Vagina (tissue), 2 donors: ENCODE measurements around the gene TP53I11. TPM values are rescaled to one million over a fixed set of nuclear protein-coding genes. Genes with fewer than 3 reads are reported as not detected.

Experiments used
- DNase-seq, 2 donors: peaks; one replicate each; pipeline ENCODE4 v3.0.0-alpha.2; 2017; ENCODE audit errors: extremely low spot score in 2 of 2
- H3K27ac ChIP-seq: fragments of 200-600 bp; sonication (generic); one replicate; pipeline ENCODE4 v1.5.1; 2019
- H3K27me3 ChIP-seq: fragments of 200-600 bp; sonication (generic); one replicate; pipeline ENCODE4 v1.5.1; 2019
- H3K36me3 ChIP-seq, 2 donors: fragments of 200-600 bp; sonication (generic); one replicate each; pipeline ENCODE4 v1.5.1; 2017 to 2019
- H3K4me1 ChIP-seq: fragments of 200-600 bp; sonication (generic); one replicate; pipeline ENCODE4 v1.5.1; 2019
- H3K4me3 ChIP-seq, 2 donors: fragments of 200-600 bp; sonication (generic); 1 replicate in 1 of 2; 2 replicates in 1 of 2; pipeline ENCODE4 v1.5.1; 2016 to 2019
- H3K9me3 ChIP-seq: fragments of 200-600 bp; sonication (generic); one replicate; pipeline ENCODE4 v1.5.1; 2019
- CTCF ChIP-seq, 3 experiments: fragments of 450-650 bp in 2 of 3; fragments of 200-600 bp in 1 of 3; sonication (generic) in 1 of 3; IDR thresholded peaks; one replicate each; pipeline ENCODE4 v1.5.1; 2017 to 2019; ENCODE audit warnings: antibody characterized with exemption in 3 of 3, mild to moderate bottlenecking in 2 of 3, moderate library complexity in 2 of 3
- POLR2A ChIP-seq, 2 donors: fragments of 450-650 bp; IDR thresholded peaks; one replicate each; pipeline ENCODE4 v1.6.1; 2017; ENCODE audit warnings: antibody characterized with exemption in 2 of 2, mild to moderate bottlenecking in 2 of 2, moderate library complexity in 2 of 2
- POLR2AphosphoS5 ChIP-seq, 2 donors: sonication (generic); formaldehyde crosslinking; IDR thresholded peaks; one replicate each; pipeline ENCODE4 v1.9.0; 2017; ENCODE audit warnings: antibody characterized with exemption in 2 of 2, mild to moderate bottlenecking in 2 of 2, low read depth in 1 of 2; ENCODE audit not compliant: insufficient read depth in 1 of 2
- intact Hi-C: fragments of 100-400 bp; cut with DNase I; formaldehyde crosslinking; loops from one replicate; pipeline ENCODE4 v1.15.1; 2023
- total RNA-seq: library from RNA; depleted of rRNA; stranded (reverse); fragments of >200 nt; gene quantifications from one replicate; pipeline ENCODE4 v1.2.3, GENCODE V29; 2016

The TP53I11 gene
- total RNA-seq, 1 donor from 2014 or later, result 50.6 TPM

- no peak for TF ChIP-seq CTCF (IDR thresholded peaks at IDR 0.05)
- Histone ChIP-seq H3K4me1 (peaks cover 19% of the 10 kb centered on the region), H3K36me3 (no peaks in the 10 kb centered on the region), H3K9me3 (no peaks in the 10 kb centered on the region), H3K4me3 (no peak overlapping the region), H3K27me3 (no peaks in the 10 kb centered on the region), H3K27ac (peak overlapping the region; percentile 38)
- intact Hi-C loops, result no loop called here
- DNase-seq, result no peak
Observed at GRCh38 chr11:44979543-44980399, 29.1 kb upstream of the TP53I11 start.

- DNase-seq, result no peak
- no peak overlapping the region for H3K4me3 ChIP-seq
- TF ChIP-seq POLR2A (IDR thresholded peaks at IDR 0.05) (no peak), CTCF (IDR thresholded peaks at IDR 0.05) (no peak), POLR2AphosphoS5 (IDR thresholded peaks at IDR 0.05; ENCODE audit: insufficient read depth in 1 of 2, low read depth in 1 of 2) (no peak)
- no peaks in the 10 kb centered on the region for H3K9me3 ChIP-seq
- H3K27me3 ChIP-seq, result no peaks in the 10 kb centered on the region
- H3K4me1 ChIP-seq, result peaks cover 19% of the 10 kb centered on the region
- no peaks in the 10 kb centered on the region for H3K36me3 ChIP-seq
- intact Hi-C loops, result no loop called here
- peak overlapping the region; percentile 38 for H3K27ac ChIP-seq
Observed at GRCh38 chr11:44978961-44979331, 28.3 kb upstream of the TP53I11 start.

- intact Hi-C loops, result no loop called here
- TF ChIP-seq CTCF (IDR thresholded peaks at IDR 0.05), result no peak
- no peaks in the 10 kb centered on the region for H3K27me3 ChIP-seq
- no peaks in the 10 kb centered on the region for H3K36me3 ChIP-seq
- no peak for DNase-seq
- no peaks in the 10 kb centered on the region for H3K9me3 ChIP-seq
- H3K4me1 ChIP-seq, result peaks cover 19% of the 10 kb centered on the region
- no peak overlapping the region for H3K27ac ChIP-seq
- H3K4me3 ChIP-seq, result no peak overlapping the region
Observed at GRCh38 chr11:44978274-44978960, 27.7 kb upstream of the TP53I11 start.

GRCh38 chr11:44977493-44977984 is 26.9 kb upstream of the TP53I11 start:
- H3K4me1 ChIP-seq, result peaks cover 19% of the 10 kb centered on the region
- intact Hi-C loops, result no loop called here
- DNase-seq, result no peak
- H3K27ac ChIP-seq, result no peak overlapping the region
- H3K36me3 ChIP-seq, result no peaks in the 10 kb centered on the region
- H3K9me3 ChIP-seq, result no peaks in the 10 kb centered on the region
- no peak overlapping the region for H3K4me3 ChIP-seq
- no peak for TF ChIP-seq POLR2A (IDR thresholded peaks at IDR 0.05)
- no peak for TF ChIP-seq POLR2AphosphoS5 (IDR thresholded peaks at IDR 0.05; ENCODE audit: insufficient read depth in 1 of 2, low read depth in 1 of 2)
- TF ChIP-seq CTCF (IDR thresholded peaks at IDR 0.05), result no peak
- no peaks in the 10 kb centered on the region for H3K27me3 ChIP-seq

- H3K27ac ChIP-seq, result no peak overlapping the region
- no peak overlapping the region for H3K4me3 ChIP-seq
- no peaks in the 10 kb centered on the region for H3K36me3 ChIP-seq
- H3K27me3 ChIP-seq, result no peaks in the 10 kb centered on the region
- H3K9me3 ChIP-seq, result no peaks in the 10 kb centered on the region
- peaks cover 19% of the 10 kb centered on the region for H3K4me1 ChIP-seq
- intact Hi-C loops, result no loop called here
- no peak for DNase-seq
- no peak for TF ChIP-seq POLR2AphosphoS5 (IDR thresholded peaks at IDR 0.05; ENCODE audit: insufficient read depth in 1 of 2, low read depth in 1 of 2)
- TF ChIP-seq POLR2A (IDR thresholded peaks at IDR 0.05), result no peak
- no peak for TF ChIP-seq CTCF (IDR thresholded peaks at IDR 0.05)
Observed at GRCh38 chr11:44976576-44976975, 25.9 kb upstream of the TP53I11 start.
